ENCODE measurements around the gene WNK1.

DNA sequence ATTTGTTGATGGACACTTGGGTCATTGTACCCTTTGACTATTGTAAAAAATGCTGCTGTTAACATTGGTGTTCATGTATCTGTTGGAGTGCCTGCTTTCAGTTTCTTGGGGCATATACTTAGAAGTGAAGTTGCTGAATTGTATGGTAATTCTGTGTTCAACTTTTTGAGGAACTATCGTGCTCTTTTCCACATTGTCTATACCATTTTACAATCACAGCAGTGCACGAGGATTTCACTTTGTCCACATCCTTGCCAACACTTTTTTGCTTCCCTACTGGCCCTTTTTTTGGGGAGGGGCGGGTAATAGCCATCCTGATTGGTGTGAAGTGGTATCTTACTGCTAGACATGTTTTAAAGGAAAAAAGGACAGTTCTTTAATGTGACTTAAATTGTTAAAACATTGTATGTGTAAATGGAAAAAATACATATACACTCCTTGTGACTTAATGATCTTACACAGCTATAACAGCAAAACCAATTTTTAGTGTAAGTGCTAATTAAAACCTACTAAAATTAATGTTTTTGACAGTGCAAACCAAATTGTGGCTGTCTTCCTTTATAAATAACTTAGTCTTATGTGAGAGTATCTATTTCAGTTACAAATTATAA lies 52.7 kb downstream of the WNK1 start:
- TF ChIP-seq, protein P1, sequence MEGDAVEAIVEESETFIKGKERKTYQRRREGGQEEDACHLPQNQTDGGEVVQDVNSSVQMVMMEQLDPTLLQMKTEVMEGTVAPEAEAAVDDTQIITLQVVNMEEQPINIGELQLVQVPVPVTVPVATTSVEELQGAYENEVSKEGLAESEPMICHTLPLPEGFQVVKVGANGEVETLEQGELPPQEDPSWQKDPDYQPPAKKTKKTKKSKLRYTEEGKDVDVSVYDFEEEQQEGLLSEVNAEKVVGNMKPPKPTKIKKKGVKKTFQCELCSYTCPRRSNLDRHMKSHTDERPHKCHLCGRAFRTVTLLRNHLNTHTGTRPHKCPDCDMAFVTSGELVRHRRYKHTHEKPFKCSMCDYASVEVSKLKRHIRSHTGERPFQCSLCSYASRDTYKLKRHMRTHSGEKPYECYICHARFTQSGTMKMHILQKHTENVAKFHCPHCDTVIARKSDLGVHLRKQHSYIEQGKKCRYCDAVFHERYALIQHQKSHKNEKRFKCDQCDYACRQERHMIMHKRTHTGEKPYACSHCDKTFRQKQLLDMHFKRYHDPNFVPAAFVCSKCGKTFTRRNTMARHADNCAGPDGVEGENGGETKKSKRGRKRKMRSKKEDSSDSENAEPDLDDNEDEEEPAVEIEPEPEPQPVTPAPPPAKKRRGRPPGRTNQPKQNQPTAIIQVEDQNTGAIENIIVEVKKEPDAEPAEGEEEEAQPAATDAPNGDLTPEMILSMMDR (IDR thresholded peaks at IDR 0.05), result no peak
- no peak for TF ChIP-seq POLR2A (IDR thresholded peaks at IDR 0.05)

All from lower leg skin (tissue), 3 donors.